Smooth muscle cell (in vitro differentiated cells): ENCODE measurements around the gene ACE2. TPM values are rescaled to one million over a fixed set of nuclear protein-coding genes. Genes with fewer than 3 reads are reported as not detected.

Source experiments
- DNase-seq: peaks from one replicate; lab custom pipeline; 2025; ENCODE audit not compliant: unreplicated experiment; lab: John Stamatoyannopoulos, UW
- H2AFZ ChIP-seq: fragments of 200-600 bp; sonication (generic); 2 replicates; pipeline ENCODE4 v1.6.0; 2016; ENCODE audit warnings: antibody characterized with exemption, low read depth, mild to moderate bottlenecking
- H3F3A ChIP-seq: fragments of 200-600 bp; sonication (generic); 2 replicates; pipeline ENCODE4 v1.6.0; 2017; ENCODE audit warnings: antibody characterized with exemption, low read depth
- H3K27ac ChIP-seq: fragments of 200-600 bp; sonication (generic); 2 replicates; pipeline ENCODE4 v1.5.1; 2016; ENCODE audit warnings: low read depth, mild to moderate bottlenecking
- H3K27me3 ChIP-seq: fragments of 200-600 bp; sonication (generic); 2 replicates; pipeline ENCODE4 v1.6.1; 2016; ENCODE audit warnings: low read depth, mild to moderate bottlenecking
- H3K36me3 ChIP-seq: fragments of 200-600 bp; sonication (generic); 2 replicates; pipeline ENCODE4 v1.5.1; 2016; ENCODE audit warnings: low read depth
- H3K4me1 ChIP-seq: fragments of 200-600 bp; sonication (generic); 2 replicates; pipeline ENCODE4 v1.5.1; 2016; ENCODE audit warnings: low read depth
- H3K4me2 ChIP-seq: fragments of 200-600 bp; sonication (generic); 2 replicates; pipeline ENCODE4 v1.6.0; 2016; ENCODE audit warnings: mild to moderate bottlenecking
- H3K4me3 ChIP-seq: fragments of 200-600 bp; sonication (generic); 2 replicates; pipeline ENCODE4 v1.5.1; 2016; ENCODE audit warnings: mild to moderate bottlenecking
- H3K79me2 ChIP-seq: fragments of 200-600 bp; sonication (generic); 2 replicates; pipeline ENCODE4 v1.6.0; 2016; ENCODE audit warnings: low read depth, mild to moderate bottlenecking
- H3K9ac ChIP-seq: fragments of 200-600 bp; sonication (generic); 2 replicates; pipeline ENCODE4 v1.6.0; 2016; ENCODE audit warnings: low read depth
- H3K9me3 ChIP-seq: fragments of 200-600 bp; sonication (generic); replicated peaks from 2 replicates; pipeline ENCODE4 v1.5.1; 2016; ENCODE audit warnings: low read depth
- H4K20me1 ChIP-seq: fragments of 200-600 bp; sonication (generic); 2 replicates; pipeline ENCODE4 v1.6.0; 2016; ENCODE audit warnings: low read depth
- CTCF ChIP-seq: fragments of 200-600 bp; sonication (generic); IDR thresholded peaks from 2 replicates; pipeline ENCODE4 v1.5.1; 2017; ENCODE audit warnings: borderline replicate concordance, mild to moderate bottlenecking, antibody characterized with exemption; ENCODE audit not compliant: insufficient read depth, poor library complexity, severe bottlenecking
- WGBS: methylation state at CpG from one replicate; pipeline ENCODE4 v1.1.7; 2016; ENCODE audit warnings: low lambda C conversion rate; 5-methylcytosine and 5-hydroxymethylcytosine counted together
- polyA plus RNA-seq: library from polyadenylated mRNA; unstranded; fragments of >200 nt; fragmentation: Nextera tagmentation; extraction: Ambion mirVana; gene quantifications from 2 replicates; pipeline ENCODE4 v1.2.1, GENCODE V29; 2016
- total RNA-seq: library from RNA; depleted of rRNA; stranded (reverse); fragments of >200 nt; gene quantifications from 2 replicates; pipeline ENCODE4 v1.2.3, GENCODE V29; 2014

Gene ACE2
- total and polyA plus RNA-seq, 2 experiments from 2014 or later: 1.0 to 1.6 TPM

GRCh38 chrX:15616531-15616930, 15.8 kb upstream of the ACE2 start:
- Histone ChIP-seq H3K4me1 (no peaks in the 10 kb centered on the region), H3F3A (no peaks in the 10 kb centered on the region), H3K9me3 (no peaks in the 10 kb centered on the region), H3K9ac (no peak overlapping the region), H3K36me3 (no peaks in the 10 kb centered on the region), H3K27me3 (no peaks in the 10 kb centered on the region), H2AFZ (peak overlapping the region; percentile 72), H3K27ac (peak overlapping the region; percentile 15), H3K4me2 (no peak overlapping the region), H4K20me1 (no peaks in the 10 kb centered on the region), H3K4me3 (no peak overlapping the region), H3K79me2 (no peaks in the 10 kb centered on the region)
- TF ChIP-seq CTCF: no peak
- WGBS: 57% methylated on average over 3 of the region's 3 CpGs
- DNase-seq: no peak

- H3K4me3 ChIP-seq: no peak overlapping the region
- H3K27ac ChIP-seq: no peak overlapping the region
- H3K9ac ChIP-seq: no peak overlapping the region
- no peaks in the 10 kb centered on the region for H3K27me3 ChIP-seq
- no peak overlapping the region for H3K4me2 ChIP-seq
- H3F3A ChIP-seq: no peaks in the 10 kb centered on the region
- no peak for TF ChIP-seq CTCF
- H3K4me1 ChIP-seq: no peaks in the 10 kb centered on the region
- 67% methylated on average over 5 of the region's 5 CpGs for WGBS
- no peaks in the 10 kb centered on the region for H4K20me1 ChIP-seq
- H2AFZ ChIP-seq: peak overlapping the region; percentile 82
- H3K9me3 ChIP-seq: no peaks in the 10 kb centered on the region
- H3K79me2 ChIP-seq: no peaks in the 10 kb centered on the region
- DNase-seq: no peak
- H3K36me3 ChIP-seq: no peaks in the 10 kb centered on the region
Measured at GRCh38 chrX:15607067-15607466, 6.3 kb upstream of the ACE2 start.

- no peaks in the 10 kb centered on the region for H3K79me2 ChIP-seq
Measured at GRCh38 chrX:15606136-15606535, 5.4 kb upstream of the ACE2 start.

More at GRCh38 chrX:15606136-15606535, 5.4 kb upstream of the ACE2 start:
- Histone ChIP-seq H3K4me2 (peak overlapping the region; percentile 37), H3K9me3 (no peaks in the 10 kb centered on the region), H2AFZ (peak overlapping the region; percentile 82), H3K9ac (no peak overlapping the region), H3K4me1 (no peaks in the 10 kb centered on the region), H3K27me3 (no peaks in the 10 kb centered on the region), H3K36me3 (no peaks in the 10 kb centered on the region), H3K4me3 (no peak overlapping the region), H4K20me1 (no peaks in the 10 kb centered on the region), H3F3A (no peaks in the 10 kb centered on the region), H3K27ac (no peak overlapping the region)
- no peak for DNase-seq
- TF ChIP-seq CTCF: no peak
- 61% methylated on average over 1 of the region's 1 CpG for WGBS
